ENCODE measurements around the gene SFRP2. TPM values are rescaled to one million over a fixed set of nuclear protein-coding genes. Genes with fewer than 3 reads are reported as not detected.

SFRP2 gene
- total RNA-seq, 4 donors from 2014 or later, result 12.3 to 36.5 (median 21.2) TPM

GRCh38 chr4:153741541-153741940 lies 47.3 kb downstream of the SFRP2 start:
- Histone ChIP-seq H3K4me3 (no peak overlapping the region), H3K36me3 (no peaks in the 10 kb centered on the region), H3K27me3 (no peaks in the 10 kb centered on the region), H3K27ac (no peak overlapping the region), H3K9me3 (peaks cover 0 to 14% (median 0%) of the 10 kb centered on the region in 3 donors), H3K4me1 (no peaks in the 10 kb centered on the region)
- TF ChIP-seq POLR2AphosphoS5 (IDR thresholded peaks at IDR 0.05), result no peak
- no peak for TF ChIP-seq CTCF (IDR thresholded peaks at IDR 0.05)
- no peak for TF ChIP-seq EP300 (IDR thresholded peaks at IDR 0.05)
- TF ChIP-seq POLR2A (IDR thresholded peaks at IDR 0.05), result no peak
- WGBS, 2 donors (ENCODE audit: low coverage in 1 of 2), result 72 to 94% methylated on average over 2 of the region's 2 CpGs
- ATAC-seq, result no peak

- Histone ChIP-seq H3K27ac (no peak overlapping the region), H3K27me3 (no peaks in the 10 kb centered on the region), H3K4me3 (no peak overlapping the region), H3K4me1 (no peaks in the 10 kb centered on the region), H3K9me3 (peaks cover 0 to 9% (median 0%) of the 10 kb centered on the region in 3 donors), H3K36me3 (no peaks in the 10 kb centered on the region)
- no peak for TF ChIP-seq POLR2AphosphoS5 (IDR thresholded peaks at IDR 0.05)
- TF ChIP-seq POLR2A (IDR thresholded peaks at IDR 0.05), result no peak
- TF ChIP-seq CTCF (IDR thresholded peaks at IDR 0.05), result no peak
- TF ChIP-seq EP300 (IDR thresholded peaks at IDR 0.05), result no peak
- ATAC-seq, result no peak
Measured at GRCh38 chr4:153735906-153736461, 52.9 kb downstream of the SFRP2 start.

GRCh38 chr4:153733751-153734448 lies 55.0 kb downstream of the SFRP2 start:
- H3K9me3 ChIP-seq, result peaks cover 0 to 3% (median 0%) of the 10 kb centered on the region in 3 donors
- no peak for ATAC-seq
- H3K4me1 ChIP-seq, result no peaks in the 10 kb centered on the region
- 51 to 57% methylated on average over 4 of the region's 4 CpGs for WGBS, 2 donors (ENCODE audit: low coverage in 1 of 2)
- no peaks in the 10 kb centered on the region for H3K36me3 ChIP-seq
- no peaks in the 10 kb centered on the region for H3K27me3 ChIP-seq
- TF ChIP-seq EP300 (IDR thresholded peaks at IDR 0.05), result no peak
- no peak for TF ChIP-seq CTCF (IDR thresholded peaks at IDR 0.05)
- no peak for TF ChIP-seq POLR2AphosphoS5 (IDR thresholded peaks at IDR 0.05)
- TF ChIP-seq POLR2A (IDR thresholded peaks at IDR 0.05), result no peak
- no peak overlapping the region for H3K4me3 ChIP-seq
- no peak overlapping the region for H3K27ac ChIP-seq

- no peaks in the 10 kb centered on the region for H3K27me3 ChIP-seq
- WGBS, 2 donors (ENCODE audit: low coverage in 1 of 2), result 14 to 30% methylated on average over 2 to 3 of the region's 3 CpGs
- no peak overlapping the region for H3K4me3 ChIP-seq
- H3K36me3 ChIP-seq, result no peaks in the 10 kb centered on the region
- ATAC-seq, result no peak
- TF ChIP-seq CTCF (IDR thresholded peaks at IDR 0.05), result no peak
- no peak for TF ChIP-seq POLR2AphosphoS5 (IDR thresholded peaks at IDR 0.05)
- TF ChIP-seq POLR2A (IDR thresholded peaks at IDR 0.05), result no peak
- no peak for TF ChIP-seq EP300 (IDR thresholded peaks at IDR 0.05)
- no peaks in the 10 kb centered on the region for H3K9me3 ChIP-seq
- no peaks in the 10 kb centered on the region for H3K4me1 ChIP-seq
- H3K27ac ChIP-seq, result no peak overlapping the region
Measured at GRCh38 chr4:153731239-153731638, 57.6 kb downstream of the SFRP2 start.

Other genes starting within 250 kb of the SFRP2 start
- gene TLR2, start 104.8 kb downstream of the SFRP2 start, total RNA-seq, result 10 to 100 TPM in 2 of 4 donors, 1 to 10 TPM in 2; 4.3 to 30.0 (median 13.7) TPM
- gene RNF175, start 29.1 kb downstream of the SFRP2 start, total RNA-seq, result under 1 TPM in 3 of 4 donors, not detected in 1; 0.16 to 0.89 (median 0.67) TPM